ENCODE results near the gene ZBTB21. TPM values are rescaled to one million over a fixed set of nuclear protein-coding genes. Genes with fewer than 3 reads are reported as not detected.

ZBTB21 gene
- total RNA-seq, 4 donors from 2014 or later = 2.8 to 29.9 (median 14.4) TPM

DNA sequence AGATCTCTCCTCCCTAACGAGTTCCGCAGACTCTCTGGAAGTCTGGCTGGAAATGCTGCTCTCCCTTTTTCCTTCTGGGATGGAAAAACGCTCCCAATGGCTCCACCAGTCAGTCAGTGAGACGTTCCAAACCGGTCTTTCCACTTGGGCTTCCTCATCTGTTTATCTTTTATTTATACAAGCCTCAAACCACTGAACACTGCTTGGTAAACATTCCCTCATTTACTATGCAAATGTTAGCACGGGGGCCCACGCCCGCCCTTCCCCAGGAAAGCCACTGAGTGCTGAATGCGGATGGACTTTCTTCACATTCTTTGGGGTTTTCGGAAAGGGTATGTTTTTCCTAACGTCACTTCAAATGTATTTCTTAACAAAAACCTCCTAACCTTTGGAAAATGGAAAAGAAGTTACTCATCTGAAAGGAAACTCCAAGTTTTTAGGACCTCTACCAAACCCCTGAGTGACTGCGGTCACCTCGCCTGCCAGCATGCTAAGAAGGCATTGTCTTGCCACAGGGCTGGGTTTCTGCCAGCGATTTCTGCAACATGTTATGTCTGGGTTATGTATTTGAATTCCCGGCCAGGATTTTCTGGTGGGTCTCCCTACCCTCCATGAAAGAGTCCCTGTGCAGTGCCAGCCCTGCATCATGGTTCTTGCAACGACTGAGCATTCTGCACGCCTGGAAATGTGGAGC, 47.0 kb upstream of the ZBTB21 start:
- Histone ChIP-seq H3K36me3 (no peaks in the 10 kb centered on the region), H3K27me3 (no peaks in the 10 kb centered on the region), H3K4me3 (no peak overlapping the region), H3K27ac (no peak overlapping the region), H3K9me3 (no peaks in the 10 kb centered on the region), H3K4me1 (no peaks in the 10 kb centered on the region)
- TF ChIP-seq POLR2A (IDR thresholded peaks at IDR 0.05) (no peak), CTCF (IDR thresholded peaks at IDR 0.05) (no peak)
- no peak for DNase-seq
- intact Hi-C loops (cut with DNase I; ENCODE audit: low total_unique reads) = no loop called here

- intact Hi-C loops (cut with DNase I; ENCODE audit: low total_unique reads) = no loop called here
- H3K4me3 ChIP-seq = no peak overlapping the region
- no peak for DNase-seq
- TF ChIP-seq CTCF (IDR thresholded peaks at IDR 0.05) = no peak
- TF ChIP-seq POLR2A (IDR thresholded peaks at IDR 0.05) = no peak
- no peaks in the 10 kb centered on the region for H3K36me3 ChIP-seq
- H3K4me1 ChIP-seq = no peaks in the 10 kb centered on the region
- no peaks in the 10 kb centered on the region for H3K27me3 ChIP-seq
- H3K27ac ChIP-seq = no peak overlapping the region
- no peaks in the 10 kb centered on the region for H3K9me3 ChIP-seq
These were observed 46.3 kb upstream of the ZBTB21 start for GRCh38 chr21:42056468-42056867.

GRCh38 chr21:42055425-42055824, 45.3 kb upstream of the ZBTB21 start:
- Histone ChIP-seq H3K4me3 (no peak overlapping the region), H3K27me3 (no peaks in the 10 kb centered on the region), H3K36me3 (no peaks in the 10 kb centered on the region), H3K9me3 (no peaks in the 10 kb centered on the region), H3K4me1 (no peaks in the 10 kb centered on the region), H3K27ac (no peak overlapping the region)
- intact Hi-C loops (cut with DNase I; ENCODE audit: low total_unique reads) = no loop called here
- no peak for TF ChIP-seq CTCF (IDR thresholded peaks at IDR 0.05)
- TF ChIP-seq POLR2A (IDR thresholded peaks at IDR 0.05) = no peak
- no peak for DNase-seq

DNA sequence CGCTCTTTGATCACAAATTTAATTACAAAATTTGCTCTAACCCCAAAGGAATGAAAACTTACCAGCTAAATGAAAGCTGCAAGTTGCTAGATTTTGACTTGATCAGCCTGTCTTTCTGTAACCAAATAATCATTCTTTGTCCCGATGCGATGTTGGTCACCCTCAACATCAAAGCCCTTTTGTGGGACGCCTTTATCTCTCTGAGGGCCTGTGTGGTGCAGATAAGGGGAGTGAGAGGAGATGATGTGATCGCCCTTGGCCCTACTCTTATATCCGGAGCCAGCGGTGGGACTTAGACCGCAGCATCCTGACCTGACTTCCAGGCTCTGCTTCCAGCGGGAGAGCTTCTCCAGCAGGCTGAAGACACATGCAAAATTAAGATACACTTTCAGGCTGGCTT, 41.6 kb upstream of the ZBTB21 start:
- H3K4me1 ChIP-seq = peaks cover 0 to 4% of the 10 kb centered on the region in 2 donors
- no peak overlapping the region for H3K27ac ChIP-seq
- no peaks in the 10 kb centered on the region for H3K27me3 ChIP-seq
- no peaks in the 10 kb centered on the region for H3K9me3 ChIP-seq
- no peak overlapping the region for H3K4me3 ChIP-seq
- TF ChIP-seq CTCF (IDR thresholded peaks at IDR 0.05) (no peak), POLR2A (IDR thresholded peaks at IDR 0.05) (no peak)
- H3K36me3 ChIP-seq = no peaks in the 10 kb centered on the region
- DNase-seq = no peak
- intact Hi-C loops (cut with DNase I; ENCODE audit: low total_unique reads) = no loop called here

- Histone ChIP-seq H3K36me3 (no peaks in the 10 kb centered on the region), H3K9me3 (no peaks in the 10 kb centered on the region), H3K27ac (no peak overlapping the region), H3K4me3 (no peak overlapping the region), H3K27me3 (no peaks in the 10 kb centered on the region), H3K4me1 (peaks cover 0 to 4% of the 10 kb centered on the region in 2 donors)
- no peak for DNase-seq
- TF ChIP-seq POLR2A (IDR thresholded peaks at IDR 0.05) (no peak), CTCF (IDR thresholded peaks at IDR 0.05) (no peak)
- intact Hi-C loops (cut with DNase I; ENCODE audit: low total_unique reads) = no loop called here
These were observed 39.6 kb upstream of the ZBTB21 start for GRCh38 chr21:42049578-42050430.
